SU-DHL-6 (cell line): Measurements from ENCODE around the gene RBM4.

Source experiments
- EZH2phosphoT487 ChIP-seq: fragments of 200-600 bp; sonication (generic), shearing (Covaris generic); conservative IDR thresholded peaks from 2 replicates; pipeline ENCODE4 v1.6.1; 2018; ENCODE audit warnings: mild to moderate bottlenecking, antibody characterized with exemption, low read length, moderate library complexity, mixed read lengths
- TF ChIP-seq, protein P1 (sequence below): fragments of 200-600 bp; sonication (generic); IDR thresholded peaks from one replicate; pipeline ENCODE4 v1.5.1; 2017; ENCODE audit warnings: antibody characterized with exemption, mild to moderate bottlenecking, low read length, moderate library complexity; ENCODE audit not compliant: insufficient read depth, poor library complexity, severe bottlenecking

DNA sequence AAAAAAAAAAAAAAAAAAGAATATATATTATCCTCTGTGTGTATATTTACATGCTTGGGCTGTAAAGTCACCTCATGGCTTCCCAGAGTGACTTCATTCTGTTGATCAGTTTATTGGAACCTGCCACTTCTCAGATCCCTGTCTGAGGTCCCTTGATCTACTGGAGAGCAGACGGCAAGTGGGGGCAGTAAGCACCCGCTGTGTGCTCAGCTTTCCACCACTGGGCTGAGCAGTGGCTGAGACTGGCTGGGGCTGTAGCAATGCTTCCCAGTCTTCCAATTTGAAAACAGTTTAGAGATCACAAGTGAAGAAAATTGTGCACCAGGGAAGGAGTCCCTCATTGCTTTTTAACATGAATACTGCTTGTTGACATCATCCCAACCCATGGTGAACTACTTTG, 46.1 kb downstream of the RBM4 start:
- TF ChIP-seq, protein P1, sequence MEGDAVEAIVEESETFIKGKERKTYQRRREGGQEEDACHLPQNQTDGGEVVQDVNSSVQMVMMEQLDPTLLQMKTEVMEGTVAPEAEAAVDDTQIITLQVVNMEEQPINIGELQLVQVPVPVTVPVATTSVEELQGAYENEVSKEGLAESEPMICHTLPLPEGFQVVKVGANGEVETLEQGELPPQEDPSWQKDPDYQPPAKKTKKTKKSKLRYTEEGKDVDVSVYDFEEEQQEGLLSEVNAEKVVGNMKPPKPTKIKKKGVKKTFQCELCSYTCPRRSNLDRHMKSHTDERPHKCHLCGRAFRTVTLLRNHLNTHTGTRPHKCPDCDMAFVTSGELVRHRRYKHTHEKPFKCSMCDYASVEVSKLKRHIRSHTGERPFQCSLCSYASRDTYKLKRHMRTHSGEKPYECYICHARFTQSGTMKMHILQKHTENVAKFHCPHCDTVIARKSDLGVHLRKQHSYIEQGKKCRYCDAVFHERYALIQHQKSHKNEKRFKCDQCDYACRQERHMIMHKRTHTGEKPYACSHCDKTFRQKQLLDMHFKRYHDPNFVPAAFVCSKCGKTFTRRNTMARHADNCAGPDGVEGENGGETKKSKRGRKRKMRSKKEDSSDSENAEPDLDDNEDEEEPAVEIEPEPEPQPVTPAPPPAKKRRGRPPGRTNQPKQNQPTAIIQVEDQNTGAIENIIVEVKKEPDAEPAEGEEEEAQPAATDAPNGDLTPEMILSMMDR, result no peak
- TF ChIP-seq EZH2phosphoT487, result no peak
